Upper lobe of left lung (tissue), 4 donors: ENCODE results near the gene PRICKLE4.

ENCODE experiments used
- CTCF ChIP-seq, 6 experiments: fragments of 450-650 bp in 4 of 6; fragments of 200-600 bp in 2 of 6; sonication (generic) in 2 of 6; IDR thresholded peaks; one replicate each; pipeline ENCODE4 v1.5.1; 2016 to 2019; ENCODE audit warnings: antibody characterized with exemption in 6 of 6
- EP300 ChIP-seq, 4 donors: sonication (generic); formaldehyde crosslinking; IDR thresholded peaks; one replicate each; pipeline ENCODE4 v1.5.1; 2017; ENCODE audit warnings: antibody characterized with exemption in 4 of 4, control low read depth in 2 of 4
- POLR2A ChIP-seq, 4 donors: fragments of 450-650 bp; IDR thresholded peaks; one replicate each; pipeline ENCODE4 v1.5.1; 2016 to 2017; ENCODE audit warnings: antibody characterized with exemption in 4 of 4, mild to moderate bottlenecking in 2 of 4

- TF ChIP-seq POLR2A (IDR thresholded peaks at IDR 0.05): no peak
- TF ChIP-seq CTCF (IDR thresholded peaks at IDR 0.05): no peak
- no peak for TF ChIP-seq EP300 (IDR thresholded peaks at IDR 0.05)
Observed at GRCh38 chr6:41743406-41744235, 37.0 kb upstream of the PRICKLE4 start.
